HFFc6 (cell line): Measurements from ENCODE around the gene CSF3R. TPM values are rescaled to one million over a fixed set of nuclear protein-coding genes. Genes with fewer than 3 reads are reported as not detected.
A peak's percentile ranks its signal among the peaks of the same experiment; 100 is the strongest.

Experiments
- DNase-seq: peaks from one replicate; pipeline ENCODE4 v3.0.0-alpha.2; 2018
- H3K27ac Mint-ChIP-seq: 2 replicates; pipeline ENCODE4 v1.8.0; 2020; ENCODE audit warnings: mild to moderate bottlenecking, mixed read lengths
- H3K27me3 Mint-ChIP-seq: 2 replicates; pipeline ENCODE4 v1.8.0; 2021; ENCODE audit warnings: mild to moderate bottlenecking, moderate library complexity, mixed read lengths; ENCODE audit not compliant: insufficient read depth
- H3K36me3 Mint-ChIP-seq: 2 replicates; pipeline ENCODE4 v1.8.0; 2021; ENCODE audit warnings: low read depth, mixed read lengths
- H3K4me1 Mint-ChIP-seq: 2 replicates; pipeline ENCODE4 v1.8.0; 2020; ENCODE audit warnings: low read depth, mixed read lengths
- H3K4me3 Mint-ChIP-seq: 2 replicates; pipeline ENCODE4 v1.8.0; 2020; ENCODE audit warnings: mild to moderate bottlenecking, moderate library complexity, mixed read lengths
- H3K9me3 Mint-ChIP-seq: 2 replicates; pipeline ENCODE4 v1.8.0; 2020; ENCODE audit warnings: mild to moderate bottlenecking, mixed read lengths
- CTCF ChIP-seq: fragments of 200-600 bp; sonication (generic); IDR thresholded peaks from 2 replicates; pipeline ENCODE4 v1.5.0; 2021; ENCODE audit warnings: antibody characterized with exemption, mild to moderate bottlenecking
- total RNA-seq, 6 experiments: library from RNA; stranded (reverse); fragmentation: NEBNext Ultra II Directional; extraction: Animal tissue kit (Norgen Biotek cat#: 25700); gene quantifications; 2 replicates in 1 of 6; 3 replicates in 5 of 6; pipeline ENCODE4 v1.2.3, GENCODE V29; 2021

Gene CSF3R
- total RNA-seq, 6 experiments from 2014 or later = not detected

GRCh38 chr1:36464605-36465393 lies 17.9 kb downstream of the CSF3R start:
- H3K4me1 Mint-ChIP-seq = peaks cover 30% of the 10 kb centered on the region
- peaks cover 5% of the 10 kb centered on the region for H3K27me3 Mint-ChIP-seq
- no peaks in the 10 kb centered on the region for H3K9me3 Mint-ChIP-seq
- no peak for TF ChIP-seq CTCF
- H3K36me3 Mint-ChIP-seq = peaks cover 12% of the 10 kb centered on the region; the same call in 1 of the 2 replicates
- H3K27ac Mint-ChIP-seq = peak overlapping the region; percentile 95
- H3K4me3 Mint-ChIP-seq = peak overlapping the region; percentile 94
- no peak for DNase-seq

GRCh38 chr1:36463803-36464604 lies 18.7 kb downstream of the CSF3R start, which contains the start of gene MRPS15:
Gene MRPS15 (minus strand): TSS chr1:36464384. CDS start chr1:36464275, 109 bp downstream.
- no peaks in the 10 kb centered on the region for H3K9me3 Mint-ChIP-seq
- H3K4me1 Mint-ChIP-seq = peaks cover 30% of the 10 kb centered on the region
- H3K4me3 Mint-ChIP-seq = peak within 1 kb of the TSS; percentile 94
- peaks cover 17% of the 10 kb centered on the region; the same call in 1 of the 2 replicates for H3K36me3 Mint-ChIP-seq
- H3K27me3 Mint-ChIP-seq = peaks cover 5% of the 10 kb centered on the region
- peak; percentile 93 for DNase-seq
- peak within 1 kb of the TSS; percentile 95 for H3K27ac Mint-ChIP-seq
- TF ChIP-seq CTCF = no peak

GRCh38 chr1:36463463-36463802 lies 19.3 kb downstream of the CSF3R start:
- H3K27me3 Mint-ChIP-seq = peaks cover 5% of the 10 kb centered on the region
- peak overlapping the region; percentile 95 for H3K27ac Mint-ChIP-seq
- H3K9me3 Mint-ChIP-seq = no peaks in the 10 kb centered on the region
- TF ChIP-seq CTCF = no peak
- peaks cover 30% of the 10 kb centered on the region for H3K4me1 Mint-ChIP-seq
- peaks cover 21% of the 10 kb centered on the region; the same call in 1 of the 2 replicates for H3K36me3 Mint-ChIP-seq
- DNase-seq = no peak
- peak overlapping the region; percentile 94 for H3K4me3 Mint-ChIP-seq

GRCh38 chr1:36458910-36459309 lies 23.8 kb downstream of the CSF3R start:
- Mint-ChIP-seq H3K27me3 (peaks cover 2% of the 10 kb centered on the region; the same call in 1 of the 2 replicates), H3K27ac (no peak overlapping the region), H3K4me3 (no peak overlapping the region), H3K36me3 (peaks cover 25% of the 10 kb centered on the region; the same call in 1 of the 2 replicates), H3K4me1 (peaks cover 10% of the 10 kb centered on the region; the same call in 1 of the 2 replicates), H3K9me3 (no peaks in the 10 kb centered on the region)
- no peak for TF ChIP-seq CTCF
- DNase-seq = no peak

DNA sequence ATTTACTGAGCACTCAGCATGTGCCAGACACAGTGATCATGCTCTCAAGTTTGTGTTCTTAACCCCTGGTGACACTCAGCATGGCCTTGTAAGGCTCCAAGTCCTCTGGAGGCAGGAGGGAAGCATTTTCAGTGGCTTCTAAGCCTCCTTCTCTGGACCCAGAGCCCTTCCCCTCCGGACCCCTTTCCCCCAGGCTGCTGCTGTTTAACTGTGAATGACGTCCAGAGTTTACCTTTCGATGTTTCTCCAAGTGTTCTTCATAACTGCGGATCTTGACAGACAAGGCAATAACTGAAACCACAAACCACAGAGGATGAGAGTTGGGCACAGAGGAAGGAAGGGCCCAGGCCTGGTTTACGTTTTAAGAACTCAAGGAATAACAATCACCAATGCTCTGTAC lies 25.0 kb downstream of the CSF3R start:
- Mint-ChIP-seq H3K36me3 (peaks cover 25% of the 10 kb centered on the region; the same call in 1 of the 2 replicates), H3K4me1 (peaks cover 5% of the 10 kb centered on the region; the same call in 1 of the 2 replicates)
- DNase-seq = no peak

More for the DNA sequence above, 25.0 kb downstream of the CSF3R start:
- H3K4me3 Mint-ChIP-seq = no peak overlapping the region
- H3K27me3 Mint-ChIP-seq = peaks cover 3% of the 10 kb centered on the region; the same call in 1 of the 2 replicates
- no peak overlapping the region for H3K27ac Mint-ChIP-seq
- no peaks in the 10 kb centered on the region for H3K9me3 Mint-ChIP-seq
- TF ChIP-seq CTCF = no peak
